ENCODE data around the gene TLN1.
A peak's percentile ranks its signal among the peaks of the same experiment; 100 is the strongest.

The TLN1 gene

GRCh38 chr9:35661756-35662350 lies 70.1 kb downstream of the TLN1 start:
- H3K36me3 ChIP-seq (ENCODE audit: low read depth), result peaks cover 34% of the 10 kb centered on the region
- ATAC-seq (ENCODE audit: low read depth) (no peak), DNase-seq (ENCODE audit: low spot score) (no peak)
- peaks cover 21% of the 10 kb centered on the region for H3K4me1 ChIP-seq (ENCODE audit: insufficient read depth, poor library complexity, severe bottlenecking)
- no peaks in the 10 kb centered on the region for H3K9me3 ChIP-seq (ENCODE audit: severe bottlenecking)
- peak overlapping the region; percentile 76 for H3K27ac ChIP-seq (ENCODE audit: poor library complexity, severe bottlenecking)
- TF ChIP-seq, protein P1, sequence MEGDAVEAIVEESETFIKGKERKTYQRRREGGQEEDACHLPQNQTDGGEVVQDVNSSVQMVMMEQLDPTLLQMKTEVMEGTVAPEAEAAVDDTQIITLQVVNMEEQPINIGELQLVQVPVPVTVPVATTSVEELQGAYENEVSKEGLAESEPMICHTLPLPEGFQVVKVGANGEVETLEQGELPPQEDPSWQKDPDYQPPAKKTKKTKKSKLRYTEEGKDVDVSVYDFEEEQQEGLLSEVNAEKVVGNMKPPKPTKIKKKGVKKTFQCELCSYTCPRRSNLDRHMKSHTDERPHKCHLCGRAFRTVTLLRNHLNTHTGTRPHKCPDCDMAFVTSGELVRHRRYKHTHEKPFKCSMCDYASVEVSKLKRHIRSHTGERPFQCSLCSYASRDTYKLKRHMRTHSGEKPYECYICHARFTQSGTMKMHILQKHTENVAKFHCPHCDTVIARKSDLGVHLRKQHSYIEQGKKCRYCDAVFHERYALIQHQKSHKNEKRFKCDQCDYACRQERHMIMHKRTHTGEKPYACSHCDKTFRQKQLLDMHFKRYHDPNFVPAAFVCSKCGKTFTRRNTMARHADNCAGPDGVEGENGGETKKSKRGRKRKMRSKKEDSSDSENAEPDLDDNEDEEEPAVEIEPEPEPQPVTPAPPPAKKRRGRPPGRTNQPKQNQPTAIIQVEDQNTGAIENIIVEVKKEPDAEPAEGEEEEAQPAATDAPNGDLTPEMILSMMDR (IDR thresholded peaks at IDR 0.05; ENCODE audit: poor library complexity, severe bottlenecking), result no peak
- no peaks in the 10 kb centered on the region for H3K27me3 ChIP-seq (ENCODE audit: insufficient read depth, poor library complexity, severe bottlenecking)
- H3K4me3 ChIP-seq (ENCODE audit: severe bottlenecking), result no peak overlapping the region

- H3K27ac ChIP-seq (ENCODE audit: poor library complexity, severe bottlenecking), result peak overlapping the region; percentile 76
- no peak for DNase-seq (ENCODE audit: low spot score)
- peaks cover 19% of the 10 kb centered on the region for H3K4me1 ChIP-seq (ENCODE audit: insufficient read depth, poor library complexity, severe bottlenecking)
- TF ChIP-seq, protein P1 (IDR thresholded peaks at IDR 0.05; ENCODE audit: poor library complexity, severe bottlenecking), result peak; percentile 53
- no peaks in the 10 kb centered on the region for H3K27me3 ChIP-seq (ENCODE audit: insufficient read depth, poor library complexity, severe bottlenecking)
- peaks cover 34% of the 10 kb centered on the region for H3K36me3 ChIP-seq (ENCODE audit: low read depth)
- no peak for ATAC-seq (ENCODE audit: low read depth)
- H3K4me3 ChIP-seq (ENCODE audit: severe bottlenecking), result no peak overlapping the region
- H3K9me3 ChIP-seq (ENCODE audit: severe bottlenecking), result no peaks in the 10 kb centered on the region
Observed at GRCh38 chr9:35660966-35661415, 71.0 kb downstream of the TLN1 start.

DNA sequence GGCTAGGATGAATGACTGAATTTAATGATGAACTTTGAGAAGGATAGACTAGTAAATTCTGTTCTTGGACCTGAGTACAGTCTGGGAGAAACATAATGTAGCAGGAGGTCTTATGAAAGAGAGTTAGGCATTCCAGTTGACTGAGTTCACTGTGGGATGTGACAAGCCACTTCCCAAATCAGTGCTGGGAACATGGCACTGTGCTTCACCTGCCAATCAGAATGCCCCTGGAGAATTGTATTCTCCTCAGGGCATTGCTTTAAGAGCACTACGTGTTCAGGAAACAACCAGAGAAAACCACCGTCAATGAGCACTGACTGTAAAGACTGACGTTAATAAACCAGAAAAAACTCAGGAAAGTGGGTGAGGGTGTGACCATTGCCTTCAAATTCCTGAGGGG lies 72.7 kb downstream of the TLN1 start:
- Histone ChIP-seq H3K4me1 (ENCODE audit: insufficient read depth, poor library complexity, severe bottlenecking) (peaks cover 13% of the 10 kb centered on the region), H3K4me3 (ENCODE audit: severe bottlenecking) (peak overlapping the region; percentile 72), H3K27me3 (ENCODE audit: insufficient read depth, poor library complexity, severe bottlenecking) (no peaks in the 10 kb centered on the region), H3K36me3 (ENCODE audit: low read depth) (peaks cover 34% of the 10 kb centered on the region), H3K9me3 (ENCODE audit: severe bottlenecking) (no peaks in the 10 kb centered on the region), H3K27ac (ENCODE audit: poor library complexity, severe bottlenecking) (peak overlapping the region; percentile 76)
- TF ChIP-seq, protein P1 (IDR thresholded peaks at IDR 0.05; ENCODE audit: poor library complexity, severe bottlenecking), result no peak
- DNase-seq (ENCODE audit: low spot score) (no peak), ATAC-seq (ENCODE audit: low read depth) (peak; percentile 13; the same call in 1 of the 3 replicates)

DNA sequence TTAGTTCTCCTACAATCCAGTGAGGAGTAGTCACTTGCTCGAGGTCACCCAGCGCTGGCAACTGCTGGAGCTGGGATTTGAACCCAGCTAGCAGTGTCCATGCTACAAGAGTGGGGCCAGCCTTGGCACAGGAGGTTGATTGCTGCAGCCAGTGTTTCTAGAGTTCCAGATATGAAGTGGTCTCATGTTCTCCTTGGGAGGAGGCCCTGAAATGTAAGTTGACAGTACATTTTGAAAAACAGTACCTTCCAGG lies 73.1 kb downstream of the TLN1 start:
- peaks cover 34% of the 10 kb centered on the region for H3K36me3 ChIP-seq (ENCODE audit: low read depth)
- ATAC-seq (ENCODE audit: low read depth), result peak; percentile 3; the same call in 1 of the 3 replicates
- H3K4me3 ChIP-seq (ENCODE audit: severe bottlenecking), result peak overlapping the region; percentile 72
- TF ChIP-seq, protein P1 (IDR thresholded peaks at IDR 0.05; ENCODE audit: poor library complexity, severe bottlenecking), result no peak
- H3K9me3 ChIP-seq (ENCODE audit: severe bottlenecking), result no peaks in the 10 kb centered on the region
- no peak for DNase-seq (ENCODE audit: low spot score)
- H3K27ac ChIP-seq (ENCODE audit: poor library complexity, severe bottlenecking), result peak overlapping the region; percentile 76
- peaks cover 8% of the 10 kb centered on the region for H3K4me1 ChIP-seq (ENCODE audit: insufficient read depth, poor library complexity, severe bottlenecking)
- no peaks in the 10 kb centered on the region for H3K27me3 ChIP-seq (ENCODE audit: insufficient read depth, poor library complexity, severe bottlenecking)

DNA sequence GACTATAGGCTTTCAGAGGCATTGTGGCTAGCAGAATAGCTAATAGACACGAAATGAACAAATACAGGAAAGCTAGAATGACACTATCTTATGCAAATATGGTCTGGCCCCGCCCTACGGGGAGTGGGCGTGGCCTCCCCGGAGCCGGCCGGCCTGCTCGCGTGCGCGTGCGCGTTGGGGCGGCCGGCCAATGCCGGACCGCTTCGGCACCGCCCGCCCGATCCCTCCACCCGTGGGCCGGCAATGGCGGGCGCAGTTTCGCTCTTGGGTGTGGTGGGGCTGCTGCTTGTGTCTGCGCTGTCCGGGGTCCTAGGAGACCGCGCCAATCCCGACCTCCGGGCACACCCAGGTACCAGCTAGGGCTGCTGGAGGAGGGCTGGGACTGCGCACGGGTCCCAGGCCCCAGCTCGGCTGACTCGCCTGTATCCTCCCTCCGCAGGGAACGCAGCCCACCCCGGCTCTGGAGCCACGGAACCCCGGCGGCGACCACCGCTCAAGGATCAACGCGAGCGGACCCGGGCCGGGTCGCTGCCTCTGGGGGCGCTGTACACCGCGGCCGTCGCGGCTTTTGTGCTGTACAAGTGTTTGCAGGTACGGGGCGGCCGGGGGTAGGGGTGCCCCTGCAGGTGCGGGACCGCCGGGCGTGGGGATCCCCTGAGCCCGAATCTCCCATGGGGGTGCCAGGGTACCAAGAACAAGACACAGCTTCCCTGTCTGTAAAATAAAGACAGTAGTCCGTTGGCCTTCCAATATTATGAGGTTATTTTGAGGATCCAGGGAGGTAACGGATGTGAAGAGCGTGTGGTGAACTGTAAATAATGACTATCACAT lies 73.6 kb downstream of the TLN1 start, which contains the start of gene CCDC107:
Gene CCDC107, plus strand, starts transcription at position 156 of the 831 bp plus-strand sequence. Its CDS starts 88 bp downstream, at position 244.
- Histone ChIP-seq H3K27ac (ENCODE audit: poor library complexity, severe bottlenecking) (peak within 1 kb of the TSS; percentile 76), H3K4me1 (ENCODE audit: insufficient read depth, poor library complexity, severe bottlenecking) (peaks cover 7% of the 10 kb centered on the region), H3K27me3 (ENCODE audit: insufficient read depth, poor library complexity, severe bottlenecking) (no peaks in the 10 kb centered on the region), H3K9me3 (ENCODE audit: severe bottlenecking) (no peaks in the 10 kb centered on the region), H3K4me3 (ENCODE audit: severe bottlenecking) (peak within 1 kb of the TSS; percentile 72), H3K36me3 (ENCODE audit: low read depth) (peaks cover 34% of the 10 kb centered on the region)
- TF ChIP-seq, protein P1 (IDR thresholded peaks at IDR 0.05; ENCODE audit: poor library complexity, severe bottlenecking), result peak; percentile 67
- DNase-seq (ENCODE audit: low spot score) (no peak), ATAC-seq (ENCODE audit: low read depth) (peak; percentile 56)

Measured in RWPE2 (cell line).